ENCODE data around the gene H3-3A.

Gene H3-3A

GRCh38 chr1:226027538-226028217 is 34.8 kb upstream of the H3-3A start:
- H3K4me3 ChIP-seq (ENCODE audit: low read length), result no peak overlapping the region
- no peak for DNase-seq (ENCODE audit: low read depth)
- no peak for TF ChIP-seq CTCF (conservative IDR thresholded peaks at IDR 0.05; ENCODE audit: low read depth, low read length)

GRCh38 chr1:226029093-226029496 is 33.4 kb upstream of the H3-3A start:
- DNase-seq (ENCODE audit: low read depth), result no peak
- TF ChIP-seq CTCF (conservative IDR thresholded peaks at IDR 0.05; ENCODE audit: low read depth, low read length), result no peak
- H3K4me3 ChIP-seq (ENCODE audit: low read length), result no peak overlapping the region

GRCh38 chr1:226029568-226030225 is 32.8 kb upstream of the H3-3A start:
- H3K4me3 ChIP-seq (ENCODE audit: low read length), result no peak overlapping the region
- no peak for DNase-seq (ENCODE audit: low read depth)
- TF ChIP-seq CTCF (conservative IDR thresholded peaks at IDR 0.05; ENCODE audit: low read depth, low read length), result no peak

- DNase-seq (ENCODE audit: low read depth), result no peak
- TF ChIP-seq CTCF (conservative IDR thresholded peaks at IDR 0.05; ENCODE audit: low read depth, low read length), result no peak
- no peak overlapping the region for H3K4me3 ChIP-seq (ENCODE audit: low read length)
These were observed 28.9 kb upstream of the H3-3A start for GRCh38 chr1:226033582-226033981.

GRCh38 chr1:226033991-226034390 is 28.5 kb upstream of the H3-3A start:
- no peak overlapping the region for H3K4me3 ChIP-seq (ENCODE audit: low read length)
- no peak for DNase-seq (ENCODE audit: low read depth)
- TF ChIP-seq CTCF (conservative IDR thresholded peaks at IDR 0.05; ENCODE audit: low read depth, low read length), result no peak

- no peak overlapping the region for H3K4me3 ChIP-seq (ENCODE audit: low read length)
- TF ChIP-seq CTCF (conservative IDR thresholded peaks at IDR 0.05; ENCODE audit: low read depth, low read length), result no peak
- no peak for DNase-seq (ENCODE audit: low read depth)
These were observed 28.0 kb upstream of the H3-3A start for GRCh38 chr1:226034482-226034881.

- no peak for DNase-seq (ENCODE audit: low read depth)
- no peak for TF ChIP-seq CTCF (conservative IDR thresholded peaks at IDR 0.05; ENCODE audit: low read depth, low read length)
- no peak overlapping the region for H3K4me3 ChIP-seq (ENCODE audit: low read length)
These were observed 26.6 kb upstream of the H3-3A start for GRCh38 chr1:226035915-226036314.

Data from retinal pigment epithelial cell (primary cell).